ENCODE results near the gene ITGA1.

DNA sequence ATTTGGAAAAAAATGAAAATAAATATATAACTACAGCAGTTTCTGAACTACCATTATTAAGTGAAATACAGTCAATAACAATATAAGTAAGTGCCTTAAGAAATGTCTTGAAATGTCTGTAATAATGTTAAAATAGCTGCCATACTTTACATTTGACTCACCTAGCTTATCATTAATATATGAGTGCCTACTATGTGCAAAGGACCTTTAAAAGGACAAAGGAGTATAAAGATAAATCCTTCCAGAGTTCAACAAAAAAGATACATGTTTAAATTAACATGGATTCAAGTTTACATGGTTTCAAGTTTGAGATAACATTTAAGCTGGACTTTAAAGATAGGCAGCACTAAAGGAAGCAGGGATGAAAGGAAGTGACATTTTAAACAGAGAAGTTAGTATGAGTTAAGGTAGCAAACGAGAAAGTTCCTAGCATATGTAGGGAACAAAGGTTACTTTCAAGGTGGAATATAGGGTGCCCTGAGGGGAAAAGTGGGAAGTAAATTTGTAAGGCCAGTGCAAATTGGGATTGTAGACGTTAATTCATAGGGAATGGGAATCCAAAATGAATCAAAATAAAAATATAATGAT, 8.9 kb downstream of the ITGA1 start:
- TF ChIP-seq, protein P1, sequence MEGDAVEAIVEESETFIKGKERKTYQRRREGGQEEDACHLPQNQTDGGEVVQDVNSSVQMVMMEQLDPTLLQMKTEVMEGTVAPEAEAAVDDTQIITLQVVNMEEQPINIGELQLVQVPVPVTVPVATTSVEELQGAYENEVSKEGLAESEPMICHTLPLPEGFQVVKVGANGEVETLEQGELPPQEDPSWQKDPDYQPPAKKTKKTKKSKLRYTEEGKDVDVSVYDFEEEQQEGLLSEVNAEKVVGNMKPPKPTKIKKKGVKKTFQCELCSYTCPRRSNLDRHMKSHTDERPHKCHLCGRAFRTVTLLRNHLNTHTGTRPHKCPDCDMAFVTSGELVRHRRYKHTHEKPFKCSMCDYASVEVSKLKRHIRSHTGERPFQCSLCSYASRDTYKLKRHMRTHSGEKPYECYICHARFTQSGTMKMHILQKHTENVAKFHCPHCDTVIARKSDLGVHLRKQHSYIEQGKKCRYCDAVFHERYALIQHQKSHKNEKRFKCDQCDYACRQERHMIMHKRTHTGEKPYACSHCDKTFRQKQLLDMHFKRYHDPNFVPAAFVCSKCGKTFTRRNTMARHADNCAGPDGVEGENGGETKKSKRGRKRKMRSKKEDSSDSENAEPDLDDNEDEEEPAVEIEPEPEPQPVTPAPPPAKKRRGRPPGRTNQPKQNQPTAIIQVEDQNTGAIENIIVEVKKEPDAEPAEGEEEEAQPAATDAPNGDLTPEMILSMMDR (IDR thresholded peaks at IDR 0.05): no peak
- no peak for TF ChIP-seq EZH2 (IDR thresholded peaks at IDR 0.05; ENCODE audit: borderline replicate concordance, insufficient read depth, low read depth, low read length, poor library complexity, severe bottlenecking)

All from B cell (primary cell).